Activated T-cell treated with anti-CD3 and anti-CD28 coated beads, Interleukin-2, amount 50 U/mL, for 72 hours (primary cell): ENCODE data around the gene KIF16B. TPM values are rescaled to one million over a fixed set of nuclear protein-coding genes. Genes with fewer than 3 reads are reported as not detected.

Experiments
- ATAC-seq, 2 donors: fragments of 150-1000 bp; cut with Tn5 transposase; replicated peaks in 1 of 2; 2 replicates each; pipeline ENCODE4 v1.10.0; 2021; ENCODE audit warnings: moderate library complexity in 2 of 2, mild to moderate bottlenecking in 1 of 2
- DNase-seq, 2 donors: peaks; one replicate each; pipeline ENCODE4 v3.0.0; 2021 to 2022; ENCODE audit warnings: mixed read lengths in 1 of 2
- H3K27ac Mint-ChIP-seq: one replicate; pipeline ENCODE4 v1.8.0; 2022; ENCODE audit warnings: mild to moderate bottlenecking, moderate library complexity, mixed read lengths
- H3K27me3 Mint-ChIP-seq: one replicate; pipeline ENCODE4 v1.8.0; 2022; ENCODE audit warnings: low read depth, mixed read lengths
- H3K36me3 Mint-ChIP-seq, 2 donors: one replicate each; pipeline ENCODE4 v1.8.0; 2022; ENCODE audit warnings: mixed read lengths in 2 of 2, mild to moderate bottlenecking in 1 of 2; ENCODE audit not compliant: insufficient read depth in 2 of 2
- H3K4me1 Mint-ChIP-seq: one replicate; pipeline ENCODE4 v1.8.0; 2022; ENCODE audit warnings: low read depth, mixed read lengths
- H3K4me3 Mint-ChIP-seq, 2 donors: one replicate each; pipeline ENCODE4 v1.8.0; 2022; ENCODE audit warnings: mild to moderate bottlenecking in 2 of 2, mixed read lengths in 2 of 2, moderate library complexity in 2 of 2
- H3K9me3 Mint-ChIP-seq, 2 donors: one replicate each; pipeline ENCODE4 v1.8.0; 2022; ENCODE audit warnings: mixed read lengths in 2 of 2
- total RNA-seq, 2 donors: library from RNA; stranded (reverse); gene quantifications; one replicate each; pipeline ENCODE4 v1.2.3, GENCODE V29; 2022

Gene KIF16B
- total RNA-seq, 2 donors from 2014 or later, result 6.0 to 7.3 TPM

GRCh38 chr20:16299897-16300296 is 273.4 kb downstream of the KIF16B start:
- Mint-ChIP-seq H3K4me3 (no peak overlapping the region), H3K27ac (no peak overlapping the region), H3K36me3 (peaks cover 9 to 15% of the 10 kb centered on the region in 2 donors), H3K4me1 (no peaks in the 10 kb centered on the region), H3K27me3 (no peaks in the 10 kb centered on the region), H3K9me3 (peaks cover 1 to 12% of the 10 kb centered on the region in 2 donors)
- no peak for ATAC-seq
- no peak for DNase-seq

- Mint-ChIP-seq H3K27me3 (no peaks in the 10 kb centered on the region), H3K4me3 (no peak overlapping the region), H3K27ac (no peak overlapping the region), H3K4me1 (no peaks in the 10 kb centered on the region), H3K36me3 (peaks cover 4 to 7% of the 10 kb centered on the region in 2 donors), H3K9me3 (peaks cover 0 to 5% of the 10 kb centered on the region in 2 donors)
- no peak for ATAC-seq
- DNase-seq, result no peak
Observed at GRCh38 chr20:16296931-16297330, 276.3 kb downstream of the KIF16B start.

GRCh38 chr20:16295534-16295933 is 277.7 kb downstream of the KIF16B start:
- no peaks in the 10 kb centered on the region for H3K4me1 Mint-ChIP-seq
- no peak for DNase-seq
- H3K27me3 Mint-ChIP-seq, result no peaks in the 10 kb centered on the region
- peaks cover 3 to 4% of the 10 kb centered on the region in 2 donors for H3K36me3 Mint-ChIP-seq
- H3K9me3 Mint-ChIP-seq, result peaks cover 0 to 3% of the 10 kb centered on the region in 2 donors
- H3K27ac Mint-ChIP-seq, result no peak overlapping the region
- H3K4me3 Mint-ChIP-seq, result no peak overlapping the region
- no peak for ATAC-seq

GRCh38 chr20:16293590-16293989 is 279.7 kb downstream of the KIF16B start:
- Mint-ChIP-seq H3K4me3 (no peak overlapping the region), H3K36me3 (peaks cover 3 to 4% of the 10 kb centered on the region in 2 donors), H3K9me3 (peaks cover 0 to 3% of the 10 kb centered on the region in 2 donors), H3K27ac (no peak overlapping the region), H3K4me1 (no peaks in the 10 kb centered on the region), H3K27me3 (no peaks in the 10 kb centered on the region)
- no peak for DNase-seq
- ATAC-seq, result no peak

- ATAC-seq (no peak), DNase-seq (no peak)
- no peak overlapping the region for H3K4me3 Mint-ChIP-seq
Observed at GRCh38 chr20:16292226-16292880, 280.9 kb downstream of the KIF16B start.

GRCh38 chr20:16290358-16290757 is 282.9 kb downstream of the KIF16B start:
- Mint-ChIP-seq H3K36me3 (no peaks in the 10 kb centered on the region), H3K27me3 (no peaks in the 10 kb centered on the region), H3K4me3 (no peak overlapping the region), H3K4me1 (no peaks in the 10 kb centered on the region), H3K27ac (no peak overlapping the region), H3K9me3 (no peaks in the 10 kb centered on the region)
- no peak for DNase-seq
- ATAC-seq, result no peak

More at GRCh38 chr20:16292226-16292880, 280.9 kb downstream of the KIF16B start:
- Mint-ChIP-seq H3K9me3 (no peaks in the 10 kb centered on the region), H3K27ac (no peak overlapping the region), H3K36me3 (no peaks in the 10 kb centered on the region), H3K27me3 (no peaks in the 10 kb centered on the region), H3K4me1 (no peaks in the 10 kb centered on the region)

- H3K27ac Mint-ChIP-seq, result no peak overlapping the region
- ATAC-seq (no peak), DNase-seq (no peak)
- H3K9me3 Mint-ChIP-seq, result peaks cover 0 to 2% of the 10 kb centered on the region in 2 donors
- H3K27me3 Mint-ChIP-seq, result no peaks in the 10 kb centered on the region
- no peaks in the 10 kb centered on the region for H3K4me1 Mint-ChIP-seq
- H3K4me3 Mint-ChIP-seq, result no peak overlapping the region
- H3K36me3 Mint-ChIP-seq, result no peaks in the 10 kb centered on the region
Observed at GRCh38 chr20:16287776-16288175, 285.5 kb downstream of the KIF16B start.

- H3K27ac Mint-ChIP-seq, result no peak overlapping the region
- H3K4me1 Mint-ChIP-seq, result no peaks in the 10 kb centered on the region
- ATAC-seq (no peak), DNase-seq (no peak)
- no peak overlapping the region for H3K4me3 Mint-ChIP-seq
- H3K36me3 Mint-ChIP-seq, result no peaks in the 10 kb centered on the region
- no peaks in the 10 kb centered on the region for H3K27me3 Mint-ChIP-seq
- peaks cover 0 to 2% of the 10 kb centered on the region in 2 donors for H3K9me3 Mint-ChIP-seq
Observed at GRCh38 chr20:16286601-16287000, 286.6 kb downstream of the KIF16B start.

- Mint-ChIP-seq H3K9me3 (peaks cover 0 to 2% of the 10 kb centered on the region in 2 donors), H3K36me3 (no peaks in the 10 kb centered on the region), H3K27me3 (no peaks in the 10 kb centered on the region), H3K4me1 (no peaks in the 10 kb centered on the region), H3K27ac (no peak overlapping the region), H3K4me3 (no peak overlapping the region)
- ATAC-seq (no peak), DNase-seq (no peak)
Observed at GRCh38 chr20:16284385-16285100, 288.7 kb downstream of the KIF16B start.

GRCh38 chr20:16283978-16284377 is 289.3 kb downstream of the KIF16B start:
- Mint-ChIP-seq H3K27me3 (no peaks in the 10 kb centered on the region), H3K4me3 (no peak overlapping the region), H3K9me3 (peaks cover 0 to 2% of the 10 kb centered on the region in 2 donors), H3K4me1 (no peaks in the 10 kb centered on the region), H3K36me3 (no peaks in the 10 kb centered on the region), H3K27ac (no peak overlapping the region)
- DNase-seq (no peak), ATAC-seq (no peak)

GRCh38 chr20:16283307-16283706 is 289.9 kb downstream of the KIF16B start:
- ATAC-seq, result no peak
- H3K27me3 Mint-ChIP-seq, result no peaks in the 10 kb centered on the region

GRCh38 chr20:16280219-16280618 is 293.0 kb downstream of the KIF16B start:
- no peak overlapping the region for H3K4me3 Mint-ChIP-seq
- no peaks in the 10 kb centered on the region for H3K4me1 Mint-ChIP-seq
- no peak for DNase-seq
- peaks cover 0 to 2% of the 10 kb centered on the region in 2 donors for H3K9me3 Mint-ChIP-seq
- H3K27ac Mint-ChIP-seq, result no peak overlapping the region
- H3K36me3 Mint-ChIP-seq, result no peaks in the 10 kb centered on the region
- no peaks in the 10 kb centered on the region for H3K27me3 Mint-ChIP-seq
- no peak for ATAC-seq

More at GRCh38 chr20:16283307-16283706, 289.9 kb downstream of the KIF16B start:
- Mint-ChIP-seq H3K36me3 (no peaks in the 10 kb centered on the region), H3K4me1 (no peaks in the 10 kb centered on the region), H3K27ac (no peak overlapping the region), H3K9me3 (peaks cover 0 to 2% of the 10 kb centered on the region in 2 donors), H3K4me3 (no peak overlapping the region)
- no peak for DNase-seq

GRCh38 chr20:16279320-16279719 is 293.9 kb downstream of the KIF16B start:
- DNase-seq (no peak), ATAC-seq (no peak)
- H3K27me3 Mint-ChIP-seq, result no peaks in the 10 kb centered on the region
- H3K27ac Mint-ChIP-seq, result no peak overlapping the region
- no peaks in the 10 kb centered on the region for H3K4me1 Mint-ChIP-seq
- no peaks in the 10 kb centered on the region for H3K36me3 Mint-ChIP-seq
- H3K4me3 Mint-ChIP-seq, result no peak overlapping the region
- peaks cover 0 to under 1% of the 10 kb centered on the region in 2 donors for H3K9me3 Mint-ChIP-seq
